HCT116 (cell line): Measurements from ENCODE around the gene RGS6. TPM values are rescaled to one million over a fixed set of nuclear protein-coding genes. Genes with fewer than 3 reads are reported as not detected.

ENCODE experiments used
- ATAC-seq: fragments of 200-7000 bp; cut with Tn5 transposase; 2 replicates; pipeline ENCODE4 v1.9.1; 2020; ENCODE audit warnings: mild to moderate bottlenecking, moderate library complexity
- BruUV-seq: library from RNA; stranded (reverse); fragments of 400-500 nt; replicated peaks from 2 replicates; lab custom pipeline; 2021; lab: Mats Ljungman, UMichigan
- CTCF ChIA-PET: fragments of 300-600 bp; sonication (Branson Sonifier 250); formaldehyde crosslinking; loops from one replicate; lab custom pipeline; 2021; ENCODE audit warnings: antibody characterized with exemption; lab: Charles Lee
- POLR2A ChIA-PET: fragments of 300-600, 350-600 bp; sonication (Branson Sonifier 250); formaldehyde crosslinking; loops from one replicate; lab custom pipeline; 2021; ENCODE audit warnings: antibody characterized with exemption; lab: Charles Lee
- RAD21 ChIA-PET, 2 experiments: fragments of 300-600 bp; sonication (Branson Sonifier 250); formaldehyde crosslinking; loops; one replicate each; lab custom pipeline; 2023; ENCODE audit warnings: low total read pairs in 2 of 2; ENCODE audit not compliant: uncharacterized antibody in 2 of 2, unreplicated experiment in 2 of 2, low non-redundant PET in 1 of 2; lab: Charles Lee
- DNase-seq: peaks from one replicate; pipeline ENCODE4 v3.0.0-alpha.2; 2010; ENCODE audit warnings: low read depth, low spot score
- H2AFZ ChIP-seq: fragments of 200-600 bp; shearing (Covaris generic), sonication (generic); 2 replicates; pipeline ENCODE4 v1.6.1; 2017; ENCODE audit warnings: low read depth, mixed run types, mixed read lengths, antibody characterized with exemption, low read length; ENCODE audit not compliant: poor library complexity, severe bottlenecking
- H3K27ac ChIP-seq: 2 replicates; pipeline ENCODE4 v1.5.1; 2012; ENCODE audit warnings: low read depth, low read length
- H3K27me3 ChIP-seq: fragments of 200-600 bp; sonication (generic); 2 replicates; pipeline ENCODE4 v1.6.1; 2016; ENCODE audit warnings: mixed run types, low read length, mixed read lengths; ENCODE audit not compliant: insufficient read depth
- H3K36me3 ChIP-seq, 2 experiments: fragments of 200-500 bp in 1 of 2; fragments of 200-600 bp in 1 of 2; sonication (Bioruptor generic) in 1 of 2; sonication (generic) in 1 of 2; 2 replicates each; pipeline versions ENCODE4 v1.5.1 to v1.6.1; 2014 to 2016; ENCODE audit warnings: low read length in 2 of 2, inconsistent platforms in 1 of 2, mixed read lengths in 1 of 2, mixed run types in 1 of 2; ENCODE audit not compliant: insufficient read depth in 2 of 2, control insufficient read depth in 1 of 2
- H3K4me1 ChIP-seq, 2 experiments: fragments of 200-600 bp in 1 of 2; sonication (generic) in 1 of 2; 2 replicates each; pipeline versions ENCODE4 v1.5.1 to v1.6.1; 2012 to 2017; ENCODE audit warnings: low read length in 2 of 2, inconsistent platforms in 1 of 2, mild to moderate bottlenecking in 1 of 2, mixed read lengths in 1 of 2, mixed run types in 1 of 2, moderate library complexity in 1 of 2; ENCODE audit not compliant: insufficient read depth in 2 of 2, control insufficient read depth in 1 of 2
- H3K4me2 ChIP-seq: fragments of 200-600 bp; sonication (generic); 2 replicates; pipeline ENCODE4 v1.6.1; 2017; ENCODE audit warnings: mixed run types, low read length, mixed read lengths
- H3K4me3 ChIP-seq, 2 experiments: fragments of 200-600 bp in 1 of 2; sonication (generic) in 1 of 2; replicated peaks in 1 of 2; 2 replicates each; pipeline ENCODE4 v1.5.1; 2011 to 2016; ENCODE audit warnings: low read length in 2 of 2, control low read depth in 1 of 2, low read depth in 1 of 2, mild to moderate bottlenecking in 1 of 2, mixed read lengths in 1 of 2, mixed run types in 1 of 2
- H3K79me2 ChIP-seq: fragments of 200-600 bp; sonication (generic); 2 replicates; pipeline ENCODE4 v1.6.1; 2017; ENCODE audit warnings: mild to moderate bottlenecking, mixed run types, low read length, moderate library complexity, mixed read lengths; ENCODE audit not compliant: insufficient read depth
- H3K9ac ChIP-seq: fragments of 200-600 bp; sonication (generic); 2 replicates; pipeline ENCODE4 v1.6.1; 2016; ENCODE audit warnings: low read length, mixed read lengths
- H3K9me2 ChIP-seq: fragments of 200-600 bp; sonication (generic), shearing (Covaris generic); 2 replicates; pipeline ENCODE4 v1.6.1; 2017; ENCODE audit warnings: mixed run types, mild to moderate bottlenecking, moderate library complexity; ENCODE audit not compliant: insufficient read depth
- H3K9me3 ChIP-seq, 2 experiments: fragments of 200-500 bp in 1 of 2; fragments of 200-600 bp in 1 of 2; sonication (Bioruptor generic) in 1 of 2; sonication (generic) in 1 of 2; 2 replicates each; pipeline ENCODE4 v1.6.1; 2014 to 2017; ENCODE audit warnings: low read length in 2 of 2, mixed read lengths in 2 of 2, inconsistent platforms in 1 of 2, low read depth in 1 of 2, mild to moderate bottlenecking in 1 of 2, mixed run types in 1 of 2, moderate library complexity in 1 of 2; ENCODE audit not compliant: control insufficient read depth in 1 of 2, insufficient read depth in 1 of 2
- H4K20me1 ChIP-seq: fragments of 200-600 bp; sonication (generic), shearing (Covaris generic); 2 replicates; pipeline ENCODE4 v1.6.1; 2017; ENCODE audit warnings: mixed run types, mild to moderate bottlenecking, moderate library complexity; ENCODE audit not compliant: insufficient read depth
- CBX3 ChIP-seq: IDR thresholded peaks from 2 replicates; pipeline ENCODE4 v1.6.1; 2012; ENCODE audit warnings: low read depth
- EGR1 ChIP-seq: IDR thresholded peaks from 2 replicates; pipeline ENCODE4 v1.6.1; 2012; ENCODE audit warnings: low read depth
- ELF1 ChIP-seq: IDR thresholded peaks from 2 replicates; pipeline ENCODE4 v1.6.1; 2012; ENCODE audit warnings: low read depth, borderline replicate concordance
- EZH2 ChIP-seq: fragments of 200-600 bp; sonication (generic); IDR thresholded peaks from 2 replicates; pipeline ENCODE4 v1.6.1; 2017; ENCODE audit warnings: antibody characterized with exemption, mixed run types
- FOSL1 ChIP-seq: IDR thresholded peaks from 2 replicates; pipeline ENCODE4 v1.6.1; 2012; ENCODE audit warnings: low read depth
- JUND ChIP-seq: IDR thresholded peaks from 2 replicates; pipeline ENCODE4 v1.6.1; 2012
- POLR2A ChIP-seq: IDR thresholded peaks from 2 replicates; pipeline ENCODE4 v1.7.0; 2011; ENCODE audit warnings: borderline replicate concordance; ENCODE audit not compliant: insufficient read depth, insufficient read length; ENCODE audit errors: extremely low read depth
- POLR2AphosphoS5 ChIP-seq: IDR thresholded peaks from 2 replicates; pipeline ENCODE4 v1.6.1; 2011; ENCODE audit warnings: mild to moderate bottlenecking, low read depth, low read length, moderate library complexity
- RAD21 ChIP-seq: IDR thresholded peaks from 2 replicates; pipeline ENCODE4 v1.6.1; 2012; ENCODE audit warnings: low read depth, mild to moderate bottlenecking
- REST ChIP-seq: IDR thresholded peaks from 2 replicates; pipeline ENCODE4 v1.6.1; 2012; ENCODE audit warnings: low read depth
- SIN3A ChIP-seq: IDR thresholded peaks from 2 replicates; pipeline ENCODE4 v1.6.1; 2012; ENCODE audit warnings: low read depth
- SP1 ChIP-seq: IDR thresholded peaks from 2 replicates; pipeline ENCODE4 v1.6.1; 2012; ENCODE audit warnings: low read depth
- SRF ChIP-seq: IDR thresholded peaks from 2 replicates; pipeline ENCODE4 v1.6.1; 2012; ENCODE audit warnings: low read depth
- TCF7L2 ChIP-seq: IDR thresholded peaks from 2 replicates; pipeline ENCODE4 v1.7.0; 2011; ENCODE audit warnings: borderline replicate concordance, inconsistent platforms; ENCODE audit not compliant: insufficient read depth, insufficient read length; ENCODE audit errors: extremely low read depth
- YY1 ChIP-seq: IDR thresholded peaks from 2 replicates; pipeline ENCODE4 v1.6.1; 2011; ENCODE audit warnings: low read length, low read depth, moderate library complexity, mild to moderate bottlenecking; ENCODE audit not compliant: insufficient replicate concordance; ENCODE audit errors: extremely low read depth
- ZBTB33 ChIP-seq: IDR thresholded peaks from 2 replicates; pipeline ENCODE4 v1.6.1; 2011; ENCODE audit warnings: mild to moderate bottlenecking, low read length, moderate library complexity; ENCODE audit not compliant: insufficient replicate concordance; ENCODE audit errors: extremely low read depth
- ZFX ChIP-seq: fragments of 450-650 bp; IDR thresholded peaks from 2 replicates; pipeline ENCODE4 v1.6.1; 2017
- ZNF274 ChIP-seq: fragments of 200-500 bp; sonication (Bioruptor generic); IDR thresholded peaks from 2 replicates; pipeline ENCODE4 v1.6.1; 2014; ENCODE audit warnings: mild to moderate bottlenecking, low read depth, low read length, inconsistent platforms
- intact Hi-C: fragments of 100-400 bp; cut with micrococcal nuclease; formaldehyde crosslinking; loops from 2 replicates; pipeline ENCODE4 v1.10.0; 2022
- total RNA-seq: library from RNA; stranded (reverse); gene quantifications from one replicate; pipeline ENCODE4 v1.2.1, GENCODE V29; 2021; ENCODE audit not compliant: unreplicated experiment
- TF ChIP-seq, protein P1 (sequence below): IDR thresholded peaks from 2 replicates; pipeline ENCODE4 v1.6.1; 2012
- TF ChIP-seq, protein P2 (sequence below), 3 experiments: fragments of 200-600 bp in 1 of 3; sonication (generic) in 1 of 3; IDR thresholded peaks in 2 of 3; conservative IDR thresholded peaks in 1 of 3; 2 replicates each; pipeline ENCODE4 v1.5.1; 2012 to 2017; ENCODE audit warnings: low read depth in 2 of 3, low read length in 2 of 3, antibody characterized with exemption in 1 of 3, borderline replicate concordance in 1 of 3, control low read depth in 1 of 3, mild to moderate bottlenecking in 1 of 3, mixed read lengths in 1 of 3, mixed run types in 1 of 3, moderate library complexity in 1 of 3; ENCODE audit not compliant: insufficient read depth in 1 of 3

The RGS6 gene
- total RNA-seq, 1 experiment from 2014 or later, result 4.7 TPM

- TF ChIP-seq TCF7L2 (no peak), RAD21 (no peak), JUND (no peak), EGR1 (no peak), YY1 (no peak), SP1 (no peak), SIN3A (no peak), ZNF274 (no peak), ELF1 (no peak), SRF (no peak), ZBTB33 (no peak), ZFX (no peak), POLR2A (no peak), EZH2 (no peak), FOSL1 (no peak), POLR2AphosphoS5 (no peak), REST (no peak), CBX3 (no peak)
- TF ChIP-seq, protein P1, sequence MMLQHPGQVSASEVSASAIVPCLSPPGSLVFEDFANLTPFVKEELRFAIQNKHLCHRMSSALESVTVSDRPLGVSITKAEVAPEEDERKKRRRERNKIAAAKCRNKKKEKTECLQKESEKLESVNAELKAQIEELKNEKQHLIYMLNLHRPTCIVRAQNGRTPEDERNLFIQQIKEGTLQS, result no peak
- TF ChIP-seq, protein P2, sequence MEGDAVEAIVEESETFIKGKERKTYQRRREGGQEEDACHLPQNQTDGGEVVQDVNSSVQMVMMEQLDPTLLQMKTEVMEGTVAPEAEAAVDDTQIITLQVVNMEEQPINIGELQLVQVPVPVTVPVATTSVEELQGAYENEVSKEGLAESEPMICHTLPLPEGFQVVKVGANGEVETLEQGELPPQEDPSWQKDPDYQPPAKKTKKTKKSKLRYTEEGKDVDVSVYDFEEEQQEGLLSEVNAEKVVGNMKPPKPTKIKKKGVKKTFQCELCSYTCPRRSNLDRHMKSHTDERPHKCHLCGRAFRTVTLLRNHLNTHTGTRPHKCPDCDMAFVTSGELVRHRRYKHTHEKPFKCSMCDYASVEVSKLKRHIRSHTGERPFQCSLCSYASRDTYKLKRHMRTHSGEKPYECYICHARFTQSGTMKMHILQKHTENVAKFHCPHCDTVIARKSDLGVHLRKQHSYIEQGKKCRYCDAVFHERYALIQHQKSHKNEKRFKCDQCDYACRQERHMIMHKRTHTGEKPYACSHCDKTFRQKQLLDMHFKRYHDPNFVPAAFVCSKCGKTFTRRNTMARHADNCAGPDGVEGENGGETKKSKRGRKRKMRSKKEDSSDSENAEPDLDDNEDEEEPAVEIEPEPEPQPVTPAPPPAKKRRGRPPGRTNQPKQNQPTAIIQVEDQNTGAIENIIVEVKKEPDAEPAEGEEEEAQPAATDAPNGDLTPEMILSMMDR (IDR thresholded peaks at IDR 0.05 in 2 of 3, conservative IDR thresholded peaks at IDR 0.05 in 1 of 3; ENCODE audit: borderline replicate concordance in 1 of 3, insufficient read depth in 1 of 3, low read depth in 2 of 3, low read length in 2 of 3), result no peak
- Histone ChIP-seq H2AFZ (no peak overlapping the region), H3K27me3 (no peaks in the 10 kb centered on the region), H3K79me2 (no peaks in the 10 kb centered on the region), H3K4me3 (no peak overlapping the region), H4K20me1 (no peaks in the 10 kb centered on the region), H3K9ac (no peak overlapping the region), H3K27ac (no peak overlapping the region), H3K9me2 (no peaks in the 10 kb centered on the region), H3K9me3 (no peaks in the 10 kb centered on the region), H3K36me3 (no peaks in the 10 kb centered on the region), H3K4me2 (no peak overlapping the region), H3K4me1 (no peaks in the 10 kb centered on the region)
- no peak for ATAC-seq
- intact Hi-C loops, result no loop called here
- RAD21 ChIA-PET, result no interaction called here
- CTCF ChIA-PET, result no interaction called here
- no TSS peak for BruUV-seq
- no peak for DNase-seq
- POLR2A ChIA-PET, result no interaction called here
Measured at GRCh38 chr14:72270749-72271148, 338.5 kb downstream of the RGS6 start.
